ENCODE measurements around the gene INPP5E.

- TF ChIP-seq POLR2AphosphoS5 (IDR thresholded peaks at IDR 0.05) (no peak), CTCF (IDR thresholded peaks at IDR 0.05) (no peak)
Observed at GRCh38 chr9:136447173-136447778, 7.6 kb upstream of the INPP5E start.

Data from esophagus muscularis mucosa (tissue), 3 donors.